Effector CD4-positive, alpha-beta T cell (primary cell): ENCODE data around the gene CD248.

ENCODE experiments used
- DNase-seq: peaks from one replicate; pipeline ENCODE4 v3.0.0-alpha.2; 2020

CD248 gene

GRCh38 chr11:66272596-66272995 lies 44.2 kb downstream of the CD248 start:
- DNase-seq: no peak

GRCh38 chr11:66271816-66272215 lies 45.0 kb downstream of the CD248 start:
- DNase-seq: no peak

GRCh38 chr11:66268952-66269905 lies 47.6 kb downstream of the CD248 start:
- DNase-seq: no peak

GRCh38 chr11:66268244-66268951 lies 48.4 kb downstream of the CD248 start, which contains the start of gene RAB1B:
TSS of gene RAB1B (plus strand) at chr11:66268639. CDS start at chr11:66268680, 41 bp downstream.
- peak; percentile 100 for DNase-seq

- peak; percentile 81 for DNase-seq
Measured at GRCh38 chr11:66267379-66268243, 49.2 kb downstream of the CD248 start.

GRCh38 chr11:66267039-66267378 lies 49.8 kb downstream of the CD248 start:
- DNase-seq: no peak

- no peak for DNase-seq
Measured at GRCh38 chr11:66266378-66267038, 50.3 kb downstream of the CD248 start.

- no peak for DNase-seq
Measured at GRCh38 chr11:66265531-66266377, 51.1 kb downstream of the CD248 start.

GRCh38 chr11:66264914-66265313 lies 51.9 kb downstream of the CD248 start:
- DNase-seq: no peak
